ENCODE results near the gene NUP160. TPM values are rescaled to one million over a fixed set of nuclear protein-coding genes. Genes with fewer than 3 reads are reported as not detected.

Gene NUP160
- total RNA-seq, 1 experiment from 2014 or later, result 89.9 TPM

- Mint-ChIP-seq H3K36me3 (peaks cover 65% of the 10 kb centered on the region), H3K4me1 (no peaks in the 10 kb centered on the region), H3K9me3 (no peaks in the 10 kb centered on the region), H3K4me3 (no peak overlapping the region), H3K27me3 (ENCODE audit: low read depth) (no peaks in the 10 kb centered on the region), H3K27ac (no peak overlapping the region)
- TF ChIP-seq MLX (CRISPR knock-in tag; IDR thresholded peaks at IDR 0.05) (no peak), USF2 (CRISPR knock-in tag; IDR thresholded peaks at IDR 0.05) (no peak), TEAD1 (CRISPR knock-in tag; IDR thresholded peaks at IDR 0.05) (no peak), MAX (CRISPR knock-in tag; IDR thresholded peaks at IDR 0.05) (no peak), ZNF396 (CRISPR knock-in tag; IDR thresholded peaks at IDR 0.05; ENCODE audit: borderline replicate concordance) (no peak), E2F4 (CRISPR knock-in tag; IDR thresholded peaks at IDR 0.05; ENCODE audit: borderline replicate concordance, low read depth) (no peak), ZNF416 (CRISPR knock-in tag; IDR thresholded peaks at IDR 0.05) (no peak), ELF4 (CRISPR knock-in tag; IDR thresholded peaks at IDR 0.05; ENCODE audit: low read depth) (no peak), CBFB (CRISPR knock-in tag; IDR thresholded peaks at IDR 0.05; ENCODE audit: low read depth) (no peak), ESRRA (CRISPR knock-in tag; IDR thresholded peaks at IDR 0.05; ENCODE audit: borderline replicate concordance) (no peak), NR1H2 (CRISPR knock-in tag; IDR thresholded peaks at IDR 0.05) (no peak), ARID4B (CRISPR knock-in tag; IDR thresholded peaks at IDR 0.05; ENCODE audit: borderline replicate concordance) (no peak), TCF7 (CRISPR knock-in tag; IDR thresholded peaks at IDR 0.05; ENCODE audit: low read depth) (no peak), USF1 (CRISPR knock-in tag; IDR thresholded peaks at IDR 0.05) (no peak), MXD4 (CRISPR knock-in tag; IDR thresholded peaks at IDR 0.05; ENCODE audit: borderline replicate concordance) (no peak)
- ATAC-seq (no peak), DNase-seq (ENCODE audit: low spot score) (no peak)
- ChIA-PET CTCF (no interaction called here), POLR2A (no interaction called here)
Observed at GRCh38 chr11:47784785-47785381, 63.3 kb downstream of the NUP160 start.

GRCh38 chr11:47783087-47783610, 65.0 kb downstream of the NUP160 start:
- Mint-ChIP-seq H3K4me1 (no peaks in the 10 kb centered on the region), H3K36me3 (peaks cover 69% of the 10 kb centered on the region), H3K9me3 (no peaks in the 10 kb centered on the region), H3K4me3 (no peak overlapping the region), H3K27me3 (ENCODE audit: low read depth) (no peaks in the 10 kb centered on the region), H3K27ac (no peak overlapping the region)
- POLR2A ChIA-PET, result no interaction called here
- DNase-seq (ENCODE audit: low spot score) (no peak), ATAC-seq (no peak)
- CTCF ChIA-PET, result no interaction called here
- TF ChIP-seq MLX (CRISPR knock-in tag; IDR thresholded peaks at IDR 0.05) (no peak), RORB (CRISPR knock-in tag; IDR thresholded peaks at IDR 0.05) (no peak), MYBL2 (CRISPR knock-in tag; IDR thresholded peaks at IDR 0.05) (no peak), E2F1 (CRISPR knock-in tag; IDR thresholded peaks at IDR 0.05) (no peak), PRDM15 (CRISPR knock-in tag; IDR thresholded peaks at IDR 0.05) (no peak), NFYB (CRISPR knock-in tag; conservative IDR thresholded peaks at IDR 0.05; ENCODE audit: low read depth) (no peak)
